HuH-7 (cell line): ENCODE measurements around the gene BRD9.

Experiments used
- DNase-seq: peaks from one replicate; pipeline ENCODE4 v3.0.0; 2011; ENCODE audit warnings: low spot score

Gene BRD9

GRCh38 chr5:878125-878524, 14.5 kb downstream of the BRD9 start:
- DNase-seq = no peak

- no peak for DNase-seq
Observed at GRCh38 chr5:876398-877365, 15.9 kb downstream of the BRD9 start.

GRCh38 chr5:875931-876330, 16.7 kb downstream of the BRD9 start:
- no peak for DNase-seq

- DNase-seq = no peak
Observed at GRCh38 chr5:873328-873727, 19.3 kb downstream of the BRD9 start.

- no peak for DNase-seq
Observed at GRCh38 chr5:872301-872700, 20.3 kb downstream of the BRD9 start.

- DNase-seq = no peak
Observed at GRCh38 chr5:871596-872298, 20.9 kb downstream of the BRD9 start.

- no peak for DNase-seq
Observed at GRCh38 chr5:870956-871355, 21.6 kb downstream of the BRD9 start.

- DNase-seq = no peak
Observed at GRCh38 chr5:868428-869135, 24.0 kb downstream of the BRD9 start.

- no peak for DNase-seq
Observed at GRCh38 chr5:867300-867870, 25.2 kb downstream of the BRD9 start.

GRCh38 chr5:865771-866170, 26.8 kb downstream of the BRD9 start:
- no peak for DNase-seq

- no peak for DNase-seq
Observed at GRCh38 chr5:865168-865521, 27.5 kb downstream of the BRD9 start.

GRCh38 chr5:864492-865167, 28.0 kb downstream of the BRD9 start:
- DNase-seq = no peak

GRCh38 chr5:863244-863805, 29.3 kb downstream of the BRD9 start:
- no peak for DNase-seq

- no peak for DNase-seq
Observed at GRCh38 chr5:862367-863243, 30.0 kb downstream of the BRD9 start.

- DNase-seq = no peak
Observed at GRCh38 chr5:861442-862366, 30.9 kb downstream of the BRD9 start.

GRCh38 chr5:860506-861150, 32.0 kb downstream of the BRD9 start:
- DNase-seq = no peak

GRCh38 chr5:859798-860296, 32.8 kb downstream of the BRD9 start:
- DNase-seq = no peak

GRCh38 chr5:859391-859790, 33.2 kb downstream of the BRD9 start:
- no peak for DNase-seq

GRCh38 chr5:858726-859125, 33.9 kb downstream of the BRD9 start:
- no peak for DNase-seq
